HEK293T (cell line): ENCODE measurements around the gene SSTR1.

Source experiments
- CTCF ChIA-PET: fragments of 350-600 bp; formaldehyde crosslinking; extraction: SDS; loops from one replicate; lab custom pipeline; 2021; ENCODE audit warnings: antibody characterized with exemption, inconsistent platforms; lab: Yijun Ruan, JAX
- POLR2A ChIA-PET: fragments of 350-600 bp; formaldehyde crosslinking; extraction: SDS; loops from one replicate; lab custom pipeline; 2020; ENCODE audit warnings: antibody characterized with exemption, inconsistent platforms; lab: Yijun Ruan, JAX
- DNase-seq: peaks from one replicate; pipeline ENCODE4 v3.0.0; 2012; ENCODE audit warnings: mixed read lengths; ENCODE audit errors: extremely low spot score
- ARNT ChIP-seq: fragments of 450-650 bp; IDR thresholded peaks from 2 replicates; pipeline ENCODE4 v1.6.1; 2017; ENCODE audit warnings: mild to moderate bottlenecking
- BHLHE40 ChIP-seq: fragments of 450-650 bp; IDR thresholded peaks from 2 replicates; pipeline ENCODE4 v1.6.1; 2016; ENCODE audit warnings: mild to moderate bottlenecking, moderate library complexity, borderline replicate concordance
- CTBP1 ChIP-seq: fragments of 450-650 bp; IDR thresholded peaks from 2 replicates; pipeline ENCODE4 v1.6.1; 2016; ENCODE audit warnings: borderline replicate concordance
- ELF4 ChIP-seq: fragments of 450-650 bp; IDR thresholded peaks from 2 replicates; pipeline ENCODE4 v1.6.1; 2017; ENCODE audit warnings: antibody characterized with exemption
- FOXA1 ChIP-seq: fragments of 450-650 bp; IDR thresholded peaks from 2 replicates; pipeline ENCODE4 v1.6.1; 2016; ENCODE audit warnings: mild to moderate bottlenecking
- FOXK2 ChIP-seq: fragments of 450-650 bp; IDR thresholded peaks from 2 replicates; pipeline ENCODE4 v1.6.1; 2016; ENCODE audit warnings: mild to moderate bottlenecking
- FOXM1 ChIP-seq: fragments of 450-650 bp; IDR thresholded peaks from 2 replicates; pipeline ENCODE4 v1.6.1; 2017; ENCODE audit warnings: mild to moderate bottlenecking, borderline replicate concordance
- HDGF ChIP-seq: fragments of 450-650 bp; IDR thresholded peaks from 2 replicates; pipeline ENCODE4 v1.6.1; 2017; ENCODE audit warnings: antibody characterized with exemption, borderline replicate concordance
- L3MBTL2 ChIP-seq: fragments of 450-650 bp; conservative IDR thresholded peaks from 2 replicates; pipeline ENCODE4 v1.6.1; 2016; ENCODE audit warnings: mild to moderate bottlenecking
- LEF1 ChIP-seq: fragments of 450-650 bp; IDR thresholded peaks from 2 replicates; pipeline ENCODE4 v1.6.1; 2017; ENCODE audit warnings: mild to moderate bottlenecking, borderline replicate concordance
- NFRKB ChIP-seq: fragments of 450-650 bp; IDR thresholded peaks from 2 replicates; pipeline ENCODE4 v1.6.1; 2016; ENCODE audit warnings: mild to moderate bottlenecking, moderate library complexity
- SP1 ChIP-seq: fragments of 450-650 bp; IDR thresholded peaks from 2 replicates; pipeline ENCODE4 v1.6.1; 2017
- SUZ12 ChIP-seq: fragments of 450-650 bp; IDR thresholded peaks from 2 replicates; pipeline ENCODE4 v1.6.1; 2016; ENCODE audit warnings: mild to moderate bottlenecking
- TARDBP ChIP-seq: fragments of 450-650 bp; IDR thresholded peaks from 2 replicates; pipeline ENCODE4 v1.6.1; 2016
- ZNF384 ChIP-seq: fragments of 450-650 bp; IDR thresholded peaks from 2 replicates; pipeline ENCODE4 v1.6.1; 2016
- TF ChIP-seq, protein P1 (sequence below): fragments of 450-650 bp; IDR thresholded peaks from 2 replicates; pipeline ENCODE4 v1.6.1; 2016

SSTR1 gene

DNA sequence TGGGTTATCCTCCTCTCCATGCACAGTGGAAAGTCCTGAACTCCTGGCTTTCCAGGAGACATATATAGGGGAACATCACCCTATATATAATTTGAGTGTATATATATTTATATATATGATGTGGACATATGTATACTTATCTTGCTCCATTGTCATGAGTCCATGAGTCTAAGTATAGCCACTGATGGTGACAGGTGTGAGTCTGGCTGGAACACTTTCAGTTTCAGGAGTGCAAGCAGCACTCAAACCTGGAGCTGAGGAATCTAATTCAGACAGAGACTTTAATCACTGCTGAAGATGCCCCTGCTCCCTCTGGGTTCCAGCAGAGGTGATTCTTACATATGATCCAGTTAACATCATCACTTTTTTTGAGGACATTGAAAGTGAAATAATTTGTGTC lies 4.4 kb downstream of the SSTR1 start:
- DNase-seq, result no peak
- POLR2A ChIA-PET, result no interaction called here
- CTCF ChIA-PET, result no interaction called here
- no peak for TF ChIP-seq NFRKB
- TF ChIP-seq SP1, result no peak
- no peak for TF ChIP-seq BHLHE40
- no peak for TF ChIP-seq ELF4
- no peak for TF ChIP-seq CTBP1
- TF ChIP-seq, protein P1, sequence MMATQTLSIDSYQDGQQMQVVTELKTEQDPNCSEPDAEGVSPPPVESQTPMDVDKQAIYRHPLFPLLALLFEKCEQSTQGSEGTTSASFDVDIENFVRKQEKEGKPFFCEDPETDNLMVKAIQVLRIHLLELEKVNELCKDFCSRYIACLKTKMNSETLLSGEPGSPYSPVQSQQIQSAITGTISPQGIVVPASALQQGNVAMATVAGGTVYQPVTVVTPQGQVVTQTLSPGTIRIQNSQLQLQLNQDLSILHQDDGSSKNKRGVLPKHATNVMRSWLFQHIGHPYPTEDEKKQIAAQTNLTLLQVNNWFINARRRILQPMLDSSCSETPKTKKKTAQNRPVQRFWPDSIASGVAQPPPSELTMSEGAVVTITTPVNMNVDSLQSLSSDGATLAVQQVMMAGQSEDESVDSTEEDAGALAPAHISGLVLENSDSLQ, result no peak
- TF ChIP-seq FOXA1, result no peak
- no peak for TF ChIP-seq L3MBTL2
- no peak for TF ChIP-seq ARNT
- no peak for TF ChIP-seq FOXK2

DNA sequence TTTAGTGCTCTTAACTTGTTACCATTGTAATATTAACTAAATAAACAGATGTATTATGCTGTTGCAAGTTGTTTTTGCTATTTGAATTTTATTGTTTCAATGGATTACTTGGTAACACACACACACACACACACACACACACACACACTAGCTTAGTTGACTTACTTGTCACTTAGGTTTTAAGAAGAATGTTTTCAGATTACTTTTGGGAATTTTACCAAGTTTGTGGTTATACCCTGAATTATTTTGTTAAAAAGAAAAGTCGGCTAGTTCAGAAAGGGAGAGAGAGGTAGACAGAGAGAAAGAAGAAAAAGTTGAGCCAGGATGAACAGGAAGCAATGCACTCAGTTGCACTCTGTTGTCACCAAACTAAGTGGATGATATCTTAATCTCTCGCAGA lies 5.3 kb downstream of the SSTR1 start:
- TF ChIP-seq TARDBP (no peak), CTBP1 (no peak), SUZ12 (no peak), LEF1 (no peak), FOXM1 (no peak), ELF4 (no peak), BHLHE40 (no peak), NFRKB (no peak), ARNT (no peak), FOXK2 (no peak), HDGF (no peak), SP1 (no peak), L3MBTL2 (no peak)
- TF ChIP-seq, protein P1, result no peak
- DNase-seq, result no peak
- POLR2A ChIA-PET, result no interaction called here
- CTCF ChIA-PET, result no interaction called here

DNA sequence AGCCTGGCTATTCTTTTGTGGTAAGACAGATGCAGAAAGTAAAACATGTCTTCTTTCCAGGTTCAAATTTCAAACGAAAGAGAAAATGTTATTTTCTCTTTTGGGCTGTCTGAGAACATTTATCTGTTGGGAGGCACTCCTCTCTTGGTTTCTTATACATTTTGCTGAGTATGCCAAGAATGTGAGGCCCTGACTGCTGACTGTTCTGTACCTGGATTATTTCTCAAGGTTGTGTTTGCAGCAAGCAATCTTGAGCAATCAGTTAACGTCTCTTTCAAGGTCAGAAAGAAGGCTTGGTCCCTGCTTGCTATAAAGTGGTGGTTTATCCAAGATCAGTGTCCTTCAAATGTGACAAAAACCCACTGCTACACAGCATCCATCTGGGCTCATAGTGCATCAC lies 9.8 kb downstream of the SSTR1 start:
- DNase-seq, result no peak
- POLR2A ChIA-PET, result no interaction called here
- TF ChIP-seq SP1 (no peak), ELF4 (no peak), FOXM1 (no peak), ARNT (no peak), TARDBP (no peak), BHLHE40 (no peak), LEF1 (no peak), FOXA1 (no peak), ZNF384 (no peak), CTBP1 (no peak)
- CTCF ChIA-PET, result no interaction called here

DNA sequence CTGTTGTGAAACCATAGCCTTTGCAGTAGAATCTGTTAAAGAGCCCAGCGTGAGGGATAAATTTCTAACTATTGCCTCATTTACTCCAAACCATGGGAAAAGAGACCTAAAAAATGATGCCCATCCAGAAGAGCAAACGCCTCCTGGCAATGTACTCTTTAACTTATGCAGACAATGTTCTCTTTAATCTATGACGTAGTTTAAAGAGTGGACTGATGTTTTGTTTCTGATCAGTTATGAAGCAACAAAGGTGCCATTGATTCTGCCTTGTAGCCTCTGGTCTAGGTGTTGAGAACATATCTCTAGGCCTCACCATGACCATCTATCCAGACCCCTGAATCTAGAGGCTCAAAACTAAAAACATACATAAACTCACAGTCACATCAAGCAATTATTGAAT lies 13.4 kb downstream of the SSTR1 start:
- DNase-seq, result no peak
- ChIA-PET CTCF (no interaction called here), POLR2A (no interaction called here)
- no peak for TF ChIP-seq HDGF
- TF ChIP-seq ARNT, result no peak
- no peak for TF ChIP-seq ELF4
- TF ChIP-seq, protein P1, result no peak
- no peak for TF ChIP-seq BHLHE40
- TF ChIP-seq SUZ12, result no peak
- no peak for TF ChIP-seq TARDBP
- TF ChIP-seq NFRKB, result no peak
- no peak for TF ChIP-seq FOXM1
- no peak for TF ChIP-seq SP1
- TF ChIP-seq CTBP1, result no peak
- TF ChIP-seq FOXA1, result no peak
- TF ChIP-seq L3MBTL2, result no peak
- TF ChIP-seq FOXK2, result no peak
- no peak for TF ChIP-seq LEF1
- no peak for TF ChIP-seq ZNF384

DNA sequence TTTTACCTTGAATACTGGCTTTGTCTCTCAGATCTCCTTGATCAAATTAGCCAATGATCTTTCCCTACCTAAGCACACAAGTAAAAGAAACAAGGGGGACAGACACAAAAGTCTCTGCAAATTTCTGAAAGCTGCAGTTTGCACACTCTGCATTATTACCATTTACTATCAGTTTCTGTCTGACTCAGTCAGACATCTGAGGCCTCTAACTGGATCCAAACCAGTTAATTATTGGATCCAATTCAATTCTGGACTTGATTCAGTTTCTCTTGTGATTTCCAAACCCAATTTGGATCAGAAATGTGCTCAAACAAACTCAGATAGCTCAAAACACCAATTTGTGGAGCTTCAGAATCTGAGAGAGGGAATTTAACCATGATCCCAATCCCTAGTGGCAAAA lies 16.6 kb downstream of the SSTR1 start:
- DNase-seq, result no peak
- CTCF ChIA-PET, result no interaction called here
- TF ChIP-seq LEF1, result no peak
- no peak for TF ChIP-seq L3MBTL2
- TF ChIP-seq BHLHE40, result no peak
- POLR2A ChIA-PET, result no interaction called here

DNA sequence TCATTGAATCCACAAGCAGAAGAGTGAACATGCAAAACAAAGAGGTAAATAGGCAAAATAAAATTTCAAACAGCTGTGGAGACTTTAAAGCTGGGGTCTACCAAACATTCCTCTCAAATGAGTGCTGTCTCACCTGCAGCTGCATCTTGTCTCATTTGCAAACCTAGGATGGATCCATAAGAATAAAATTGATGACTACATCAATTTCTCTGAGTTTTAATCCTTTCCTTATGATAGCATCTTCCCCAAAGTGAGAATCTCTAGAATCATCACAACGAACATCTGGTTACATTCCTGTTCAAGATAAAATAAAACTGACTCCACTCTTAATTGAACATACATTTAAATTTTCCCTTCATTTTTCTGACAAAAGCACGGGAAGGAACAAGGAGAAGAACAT lies 18.2 kb downstream of the SSTR1 start:
- no peak for DNase-seq
- ChIA-PET POLR2A (no interaction called here), CTCF (no interaction called here)
- TF ChIP-seq BHLHE40, result no peak
- TF ChIP-seq NFRKB, result no peak
- TF ChIP-seq L3MBTL2, result no peak
- TF ChIP-seq TARDBP, result no peak
- TF ChIP-seq ARNT, result no peak
- no peak for TF ChIP-seq HDGF
- TF ChIP-seq, protein P1, result no peak
- no peak for TF ChIP-seq LEF1

DNA sequence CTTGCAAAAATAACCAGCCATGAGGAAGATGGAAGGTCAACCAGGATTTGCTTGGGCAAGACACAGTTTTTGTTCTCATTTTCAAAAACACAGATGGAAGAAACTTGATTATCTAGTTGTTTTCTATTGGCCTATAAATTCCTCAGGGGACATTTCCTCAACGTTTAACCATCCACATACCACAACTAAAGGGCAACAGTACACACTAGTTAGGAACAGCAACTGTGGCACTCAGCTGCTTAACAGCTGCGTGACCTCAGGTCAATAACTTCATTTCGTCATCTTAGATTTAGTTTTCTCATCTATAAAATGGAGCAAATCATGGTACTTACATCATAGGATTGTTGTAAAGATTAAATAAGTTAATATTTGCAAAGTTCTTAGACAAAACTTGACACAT lies 18.7 kb downstream of the SSTR1 start:
- DNase-seq, result no peak
- CTCF ChIA-PET, result no interaction called here
- POLR2A ChIA-PET, result no interaction called here
- no peak for TF ChIP-seq ZNF384
- TF ChIP-seq L3MBTL2, result no peak
- no peak for TF ChIP-seq LEF1
- no peak for TF ChIP-seq FOXA1
- TF ChIP-seq ARNT, result no peak
- no peak for TF ChIP-seq HDGF
- no peak for TF ChIP-seq ELF4
- TF ChIP-seq SUZ12, result no peak
